ENCODE measurements around the gene FN3KRP. TPM values are rescaled to one million over a fixed set of nuclear protein-coding genes. Genes with fewer than 3 reads are reported as not detected.
A peak's percentile ranks its signal among the peaks of the same experiment; 100 is the strongest.

The FN3KRP gene
- total RNA-seq, 1 donor from 2014 or later = 25.3 TPM

DNA sequence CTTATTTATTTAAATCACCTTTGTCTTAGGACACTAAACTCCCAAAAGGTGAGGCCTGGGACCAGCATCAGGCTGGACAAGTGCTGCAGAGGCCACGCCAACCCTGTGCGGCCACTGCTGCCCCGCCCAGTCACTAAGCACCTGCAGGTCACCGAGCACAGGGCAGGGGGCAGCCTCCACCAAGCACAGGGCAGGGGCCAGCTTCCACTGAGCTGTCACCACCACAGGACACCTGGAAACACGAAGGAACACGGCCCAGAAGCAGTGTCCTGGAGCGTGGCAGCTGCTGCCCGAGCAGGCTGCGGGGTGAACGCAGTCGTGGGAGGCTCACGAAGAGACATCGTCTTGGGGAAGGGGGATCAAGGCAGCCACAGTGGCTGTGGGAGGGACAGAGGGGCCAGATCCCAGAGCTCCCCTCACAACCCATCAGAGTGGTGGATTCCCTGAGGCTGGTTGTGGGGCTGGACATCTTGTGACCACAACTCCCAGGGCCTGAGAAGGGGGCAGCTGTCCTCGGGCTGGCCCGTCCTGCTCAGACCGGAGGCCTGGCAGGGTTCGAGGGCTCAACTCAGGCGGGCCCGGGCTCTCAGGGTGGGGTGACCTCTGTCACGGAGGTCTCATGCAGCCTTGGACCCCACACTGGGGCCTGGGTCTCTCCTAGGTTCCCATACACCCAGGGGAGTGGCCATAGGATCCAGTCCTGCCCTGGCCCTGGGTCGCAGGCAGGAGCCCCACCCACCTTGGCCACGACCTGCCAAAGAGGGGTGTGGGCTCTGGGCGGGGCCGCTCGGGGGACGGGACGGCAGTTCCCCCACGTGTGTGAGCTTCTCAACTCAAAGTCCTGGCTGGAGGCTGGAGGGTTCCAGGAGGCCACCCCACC lies 36.7 kb upstream of the FN3KRP start:
- Histone ChIP-seq H3K27me3 (ENCODE audit: control insufficient read depth, insufficient read depth, low read length) (no peaks in the 10 kb centered on the region), H3K4me3 (ENCODE audit: low read depth, low read length) (no peak overlapping the region), H3K36me3 (ENCODE audit: control insufficient read depth, insufficient read depth, low read length) (no peaks in the 10 kb centered on the region)
- TF ChIP-seq CTCF (IDR thresholded peaks at IDR 0.05; ENCODE audit: insufficient read depth, low read length, poor library complexity, severe bottlenecking) = no peak
- DNase-seq (ENCODE audit: low read depth) = no peak

DNA sequence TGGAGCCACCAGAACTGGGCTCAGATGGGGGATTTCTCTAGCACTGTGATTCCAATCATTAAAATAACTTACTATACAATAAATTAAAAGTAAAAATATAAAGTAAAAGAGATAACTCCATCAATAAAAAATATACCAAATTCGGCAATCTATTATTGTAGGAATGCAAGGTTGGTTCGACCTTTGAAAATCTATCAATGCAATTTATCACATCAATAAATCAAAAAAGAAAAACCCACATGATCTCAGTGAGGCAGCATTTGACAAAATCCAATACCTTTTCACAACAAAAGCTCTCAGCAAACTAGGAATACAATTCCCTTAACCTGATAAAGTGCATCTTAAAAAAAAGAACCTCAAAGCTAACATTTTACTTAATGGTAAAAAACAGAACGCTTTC lies 35.0 kb upstream of the FN3KRP start:
- no peak for DNase-seq (ENCODE audit: low read depth)
- H3K4me3 ChIP-seq (ENCODE audit: low read depth, low read length) = no peak overlapping the region
- no peak for TF ChIP-seq CTCF (IDR thresholded peaks at IDR 0.05; ENCODE audit: insufficient read depth, low read length, poor library complexity, severe bottlenecking)
- no peaks in the 10 kb centered on the region for H3K27me3 ChIP-seq (ENCODE audit: control insufficient read depth, insufficient read depth, low read length)
- H3K36me3 ChIP-seq (ENCODE audit: control insufficient read depth, insufficient read depth, low read length) = no peaks in the 10 kb centered on the region

DNA sequence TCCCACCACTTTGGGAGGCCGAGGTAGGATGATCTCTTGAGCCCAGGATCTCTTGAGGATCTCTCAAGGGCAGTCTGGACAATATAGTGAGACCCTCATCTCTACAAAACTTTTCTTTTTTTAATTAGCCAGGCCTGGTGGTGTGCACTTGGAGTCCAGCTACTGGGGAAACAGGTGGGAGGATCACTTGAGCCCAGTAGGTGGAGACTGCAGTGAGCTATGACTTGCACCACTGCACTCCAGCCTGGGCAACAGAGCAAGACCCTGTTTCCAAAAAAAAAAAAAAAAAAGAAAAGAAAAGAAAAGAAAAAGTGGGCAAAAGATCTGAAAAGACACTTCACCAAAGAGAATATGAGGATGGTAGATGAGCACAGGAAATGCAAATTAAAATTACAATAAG lies 33.0 kb upstream of the FN3KRP start:
- DNase-seq (ENCODE audit: low read depth) = no peak
- no peaks in the 10 kb centered on the region for H3K36me3 ChIP-seq (ENCODE audit: control insufficient read depth, insufficient read depth, low read length)
- no peak overlapping the region for H3K4me3 ChIP-seq (ENCODE audit: low read depth, low read length)
- TF ChIP-seq CTCF (IDR thresholded peaks at IDR 0.05; ENCODE audit: insufficient read depth, low read length, poor library complexity, severe bottlenecking) = no peak
- no peaks in the 10 kb centered on the region for H3K27me3 ChIP-seq (ENCODE audit: control insufficient read depth, insufficient read depth, low read length)

- peak; percentile 74 for DNase-seq (ENCODE audit: low read depth)
- TF ChIP-seq CTCF (IDR thresholded peaks at IDR 0.05; ENCODE audit: insufficient read depth, low read length, poor library complexity, severe bottlenecking) = no peak
- Histone ChIP-seq H3K4me3 (ENCODE audit: low read depth, low read length) (no peak overlapping the region), H3K27me3 (ENCODE audit: control insufficient read depth, insufficient read depth, low read length) (no peaks in the 10 kb centered on the region), H3K36me3 (ENCODE audit: control insufficient read depth, insufficient read depth, low read length) (no peaks in the 10 kb centered on the region)
Observed at GRCh38 chr17:82684228-82684841, 32.2 kb upstream of the FN3KRP start.

- TF ChIP-seq CTCF (IDR thresholded peaks at IDR 0.05; ENCODE audit: insufficient read depth, low read length, poor library complexity, severe bottlenecking) = no peak
- Histone ChIP-seq H3K27me3 (ENCODE audit: control insufficient read depth, insufficient read depth, low read length) (no peaks in the 10 kb centered on the region), H3K4me3 (ENCODE audit: low read depth, low read length) (no peak overlapping the region), H3K36me3 (ENCODE audit: control insufficient read depth, insufficient read depth, low read length) (no peaks in the 10 kb centered on the region)
- DNase-seq (ENCODE audit: low read depth) = no peak
Observed at GRCh38 chr17:82685291-82685690, 31.2 kb upstream of the FN3KRP start.

All from kidney epithelial cell (primary cell).